Heart right ventricle (tissue), 16 donors: ENCODE results near the gene NOL9. TPM values are rescaled to one million over a fixed set of nuclear protein-coding genes. Genes with fewer than 3 reads are reported as not detected.

ENCODE experiments used
- ATAC-seq, 8 donors: fragments of 200-7000 bp; cut with Tn5 transposase; one replicate each; pipeline ENCODE4 v1.9.1; 2020; ENCODE audit warnings: mild to moderate bottlenecking in 8 of 8, moderate library complexity in 8 of 8, moderate number of reproducible peaks in 1 of 8
- DNase-seq, 2 donors: peaks; one replicate each; pipeline ENCODE4 v3.0.0-alpha.2; 2020
- H3K27ac ChIP-seq, 10 donors: fragments of 200-600 bp; sonication (generic) in 2 of 10; one replicate each; pipeline versions ENCODE4 v1.5.0 to v1.8.0; 2020 to 2022; ENCODE audit warnings: mild to moderate bottlenecking in 3 of 10
- H3K27me3 ChIP-seq, 7 donors: fragments of 200-600 bp; one replicate each; pipeline ENCODE4 v1.8.0; 2021 to 2022; ENCODE audit warnings: mild to moderate bottlenecking in 2 of 7
- H3K36me3 ChIP-seq, 9 donors: fragments of 200-600 bp; sonication (generic) in 1 of 9; one replicate each; pipeline versions ENCODE4 v1.5.0 to v1.8.0; 2020 to 2022; ENCODE audit warnings: mild to moderate bottlenecking in 2 of 9
- H3K4me1 ChIP-seq, 9 donors: fragments of 200-600 bp; sonication (generic) in 1 of 9; one replicate each; pipeline versions ENCODE4 v1.5.0 to v1.8.0; 2020 to 2022; ENCODE audit warnings: mild to moderate bottlenecking in 4 of 9
- H3K4me3 ChIP-seq, 10 donors: fragments of 200-600 bp; sonication (generic) in 2 of 10; one replicate each; pipeline versions ENCODE4 v1.5.0 to v1.8.0; 2020 to 2022; ENCODE audit warnings: mild to moderate bottlenecking in 7 of 10, moderate library complexity in 2 of 10
- H3K9me3 ChIP-seq, 11 donors: fragments of 200-600 bp in 10 of 11; sonication (generic) in 2 of 11; one replicate each; pipeline versions ENCODE4 v1.5.0 to v1.8.0; 2013 to 2022; ENCODE audit warnings: mild to moderate bottlenecking in 2 of 11, control low read depth in 1 of 11, moderate library complexity in 1 of 11
- CTCF ChIP-seq, 9 donors: fragments of 200-600 bp; sonication (generic) in 2 of 9; IDR thresholded peaks; one replicate each; pipeline versions ENCODE4 v1.5.0 to v1.8.0; 2021 to 2022; ENCODE audit warnings: antibody characterized with exemption in 9 of 9, mild to moderate bottlenecking in 5 of 9, moderate library complexity in 1 of 9
- WGBS, 2 donors: extraction: QIAGEN DNeasy Blood & Tissue Kit; methylation state at CpG; one replicate each; pipeline ENCODE4 v1.1.7; 2013; ENCODE audit warnings: inconsistent platforms in 1 of 2; 5-methylcytosine and 5-hydroxymethylcytosine counted together
- intact Hi-C, 10 donors: fragments of 100-400 bp; cut with DNase I; formaldehyde crosslinking; loops; one replicate each; pipeline versions ENCODE4 v1.11.1 to v1.14.2; 2022
- polyA plus RNA-seq, 2 donors: library from polyadenylated mRNA; stranded (reverse); fragments of 200-250 nt; gene quantifications; one replicate each; pipeline ENCODE4 v1.2.3, GENCODE V29; 2013
- total RNA-seq, 10 donors: library from RNA; stranded (reverse); fragmentation: NEBNext Ultra II Directional in 3 of 10; extraction: Animal tissue kit (Norgen Biotek cat#: 25700) in 3 of 10; gene quantifications; one replicate each; pipeline versions ENCODE4 v1.2.1 to v1.2.4, GENCODE V29; 2021 to 2023
- donor health status: Arrhythmogenic right ventricular cardiomyopathy.
- donor health status: ischemic (EF 13 %, LVEDD 7.1; RV severe dilation, severe dysfunction).
- donor health status: healthy with polysubstance abuse.
- donor health status: DM: no; HTN: yes; CAD: no.
- donor health status: DM: no; HTN: no; CAD: no.
- donor health status: ischemic (EF 25% LVEDD 6.9; RV normal size, moderate dysfunction).
- donor health status: ischemic (EF 25% LVEDD 5.7; RV mildly dilated, moderate dysfunction).
- donor health status: healthy.
- donor health status: DM: yes; HTN: yes; CAD: no.
- donor health status: Ischemic cardiomyopathy.
- donor health status: ischemic (EF 35%, LVEDD 5.7; RV mildly dilated, moderate dysfunction).
- donor health status: nonischemic (EF 11% LVEDD 7.7; RV severe dilation, severe dysfunction).
- donor health status: DM: yes; HTN: yes; CAD: no.
- donor health status: PGD.
- donor health status: ischemic (EF 29% LVEDD 5.4; RV normal size, mild dysfunction).
- donor health status: nonischemic (EF 23%, LVEDD 6.1; RV moderate dilation, normal function).

The NOL9 gene
- total and polyA plus RNA-seq, 12 donors: 3.0 to 19.3 (median 15.1) TPM

DNA sequence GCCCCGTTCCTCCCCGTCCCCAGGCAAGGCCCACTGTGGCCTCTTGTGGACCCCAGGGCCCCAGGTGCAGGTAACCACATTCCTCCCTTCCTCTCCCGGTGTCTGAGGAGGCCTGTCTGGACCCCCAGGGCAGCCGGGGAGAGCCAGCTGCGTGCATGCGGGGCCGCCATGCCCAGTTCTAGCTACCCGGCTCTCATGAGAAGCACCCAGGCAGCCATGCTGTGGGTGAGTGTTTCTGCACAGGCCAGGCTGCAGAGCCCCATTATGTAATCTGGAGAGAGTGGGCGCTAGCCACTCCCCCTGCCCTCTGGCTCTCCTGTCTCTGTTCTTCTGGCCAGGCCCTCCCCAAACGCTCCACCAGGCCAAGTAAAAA, 44.4 kb downstream of the NOL9 start:
- 84% methylated on average over 10 of the region's 10 CpGs for WGBS, 2 donors
- no peak for TF ChIP-seq CTCF (IDR thresholded peaks at IDR 0.05)
- H3K4me1 ChIP-seq: peaks cover 0 to 25% (median 0%) of the 10 kb centered on the region in 9 donors
- H3K27ac ChIP-seq: peak overlapping the region in 1 of 10 donors; percentile 15
- H3K36me3 ChIP-seq: no peaks in the 10 kb centered on the region
- intact Hi-C loops: no loop called here
- H3K9me3 ChIP-seq: no peaks in the 10 kb centered on the region
- ATAC-seq (peak in 7 of 8 donors; percentile 16 to 64 (median 53)), DNase-seq (no peak)
- no peaks in the 10 kb centered on the region for H3K27me3 ChIP-seq
- no peak overlapping the region for H3K4me3 ChIP-seq

GRCh38 chr1:6509220-6509918, 44.9 kb downstream of the NOL9 start:
- ATAC-seq (peak in 3 of 8 donors; percentile 25 to 30 (median 26)), DNase-seq (no peak)
- no peaks in the 10 kb centered on the region for H3K9me3 ChIP-seq
- peak overlapping the region in 2 of 10 donors; percentile 15 to 37 for H3K27ac ChIP-seq
- WGBS, 2 donors: 64 to 65% methylated on average over 20 of the region's 20 CpGs
- peaks cover 0 to 25% (median 0%) of the 10 kb centered on the region in 9 donors for H3K4me1 ChIP-seq
- H3K36me3 ChIP-seq: no peaks in the 10 kb centered on the region
- no peak overlapping the region for H3K4me3 ChIP-seq
- intact Hi-C loops: no loop called here
- no peaks in the 10 kb centered on the region for H3K27me3 ChIP-seq
- TF ChIP-seq CTCF (IDR thresholded peaks at IDR 0.05): no peak

DNA sequence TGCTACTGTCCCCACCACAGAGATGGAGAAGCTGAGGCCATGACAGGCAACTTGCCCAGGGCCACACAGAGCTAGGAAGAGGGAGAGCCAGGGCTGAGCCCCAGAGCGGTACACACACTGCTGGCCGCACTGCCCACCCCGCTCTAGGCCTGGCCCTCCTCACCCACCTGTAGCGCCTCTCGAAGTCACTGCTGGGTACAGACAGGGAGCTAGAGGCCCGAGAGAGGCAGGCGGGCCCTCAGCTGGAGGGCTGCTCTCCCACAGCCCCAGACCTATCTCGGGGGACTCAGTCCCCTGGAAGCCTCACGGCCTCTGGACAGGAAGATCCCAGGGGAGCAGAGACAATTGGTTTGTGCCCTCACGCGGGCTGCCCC, 45.5 kb downstream of the NOL9 start:
- Histone ChIP-seq H3K4me1 (peaks cover 0 to 25% (median 0%) of the 10 kb centered on the region in 9 donors), H3K27me3 (no peaks in the 10 kb centered on the region), H3K4me3 (no peak overlapping the region), H3K36me3 (no peaks in the 10 kb centered on the region), H3K9me3 (no peaks in the 10 kb centered on the region), H3K27ac (peak overlapping the region in 1 of 10 donors; percentile 37)
- 82 to 83% methylated on average over 11 of the region's 11 CpGs for WGBS, 2 donors
- no peak for TF ChIP-seq CTCF (IDR thresholded peaks at IDR 0.05)
- peak in 1 of 8 donors; percentile 2 for ATAC-seq
- peak in 1 of 2 donors; percentile 9 for DNase-seq
- intact Hi-C loops: no loop called here

DNA sequence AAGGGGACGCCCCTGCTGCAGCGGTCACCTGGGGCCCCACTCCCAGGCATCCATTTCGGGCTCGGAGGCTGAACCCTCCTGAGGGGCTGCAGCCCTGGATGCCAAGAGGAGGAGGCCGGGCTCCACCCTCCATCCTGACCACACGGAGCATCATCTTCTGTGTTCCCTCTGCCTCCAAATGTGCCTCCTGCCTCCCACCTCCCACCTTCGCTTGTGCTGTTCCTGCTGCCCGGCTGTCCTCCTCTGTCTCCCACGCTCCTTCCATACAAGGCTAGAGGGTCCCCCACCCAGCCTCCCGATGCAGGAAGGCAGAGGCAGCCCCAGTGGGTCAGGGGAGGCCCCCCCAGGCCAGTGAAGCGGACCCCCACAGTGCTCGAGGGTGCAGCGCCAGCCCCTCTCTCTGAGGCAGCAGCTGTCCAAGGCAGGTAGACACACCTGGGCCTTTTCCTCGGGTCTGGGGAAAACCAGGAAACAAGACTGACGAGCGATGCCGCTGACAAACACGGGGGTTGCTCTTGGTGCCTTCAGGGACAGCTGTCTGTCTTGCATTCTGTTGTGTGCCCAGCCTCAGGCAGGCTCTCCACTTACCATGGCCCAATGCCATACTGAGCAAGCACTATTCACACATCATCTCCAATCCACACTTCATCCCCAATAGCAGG, 46.0 kb downstream of the NOL9 start:
- TF ChIP-seq CTCF (IDR thresholded peaks at IDR 0.05): no peak
- Histone ChIP-seq H3K4me3 (no peak overlapping the region), H3K27me3 (no peaks in the 10 kb centered on the region), H3K36me3 (no peaks in the 10 kb centered on the region), H3K4me1 (peaks cover 0 to 25% (median 0%) of the 10 kb centered on the region in 9 donors), H3K27ac (no peak overlapping the region), H3K9me3 (no peaks in the 10 kb centered on the region)
- intact Hi-C loops: no loop called here
- 88 to 92% methylated on average over 18 of the region's 18 CpGs for WGBS, 2 donors
- no peak for ATAC-seq
- peak in 1 of 2 donors; percentile 11 for DNase-seq
